Adipocyte (in vitro differentiated cells): ENCODE measurements around the gene RNF133.

Source experiments
- DNase-seq: peaks from one replicate; pipeline ENCODE4 v3.0.0-alpha.2; 2015; ENCODE audit warnings: low read depth
- H3K27me3 ChIP-seq: replicated peaks from 2 replicates; pipeline ENCODE4 v1.7.0; 2013; ENCODE audit warnings: mild to moderate bottlenecking, low read length, moderate library complexity; ENCODE audit not compliant: control insufficient read depth, insufficient read depth
- H3K36me3 ChIP-seq: 2 replicates; pipeline ENCODE4 v1.7.0; 2013; ENCODE audit warnings: low read length, mild to moderate bottlenecking, moderate library complexity; ENCODE audit not compliant: control insufficient read depth, insufficient read depth, severe bottlenecking
- H3K4me1 ChIP-seq: 2 replicates; pipeline ENCODE4 v1.7.0; 2013; ENCODE audit warnings: mild to moderate bottlenecking, low read length, moderate library complexity; ENCODE audit not compliant: control insufficient read depth, insufficient read depth
- H3K4me3 ChIP-seq: 2 replicates; pipeline ENCODE4 v1.7.0; 2013; ENCODE audit warnings: mild to moderate bottlenecking, low read length, moderate library complexity
- H3K9ac ChIP-seq: 2 replicates; pipeline ENCODE4 v1.7.0; 2013; ENCODE audit warnings: mild to moderate bottlenecking, low read length, moderate library complexity
- H3K9me3 ChIP-seq: 2 replicates; pipeline ENCODE4 v1.7.0; 2013; ENCODE audit warnings: mild to moderate bottlenecking, low read length, moderate library complexity; ENCODE audit not compliant: control insufficient read depth

The RNF133 gene

GRCh38 chr7:122699017-122699416, at the start of gene RNF133:
RNF133 (minus strand) TSS chr7:122699117; CDS start chr7:122698918, 199 bp downstream.
- Histone ChIP-seq H3K27me3 (no peaks in the 10 kb centered on the region), H3K4me3 (no peak within 1 kb of the TSS), H3K9me3 (no peaks in the 10 kb centered on the region), H3K4me1 (peaks cover 4% of the 10 kb centered on the region), H3K36me3 (no peaks in the 10 kb centered on the region), H3K9ac (no peak within 1 kb of the TSS)
- no peak for DNase-seq

GRCh38 chr7:122748195-122748594, 49.3 kb upstream of the RNF133 start:
- Histone ChIP-seq H3K36me3 (no peaks in the 10 kb centered on the region), H3K4me3 (no peak overlapping the region), H3K27me3 (no peaks in the 10 kb centered on the region), H3K4me1 (no peaks in the 10 kb centered on the region), H3K9me3 (no peaks in the 10 kb centered on the region), H3K9ac (no peak overlapping the region)
- DNase-seq: no peak

- H3K4me3 ChIP-seq: no peak overlapping the region
- no peak for DNase-seq
- no peaks in the 10 kb centered on the region for H3K36me3 ChIP-seq
- no peaks in the 10 kb centered on the region for H3K9me3 ChIP-seq
- no peaks in the 10 kb centered on the region for H3K4me1 ChIP-seq
- no peak overlapping the region for H3K9ac ChIP-seq
- H3K27me3 ChIP-seq: no peaks in the 10 kb centered on the region
Measured at GRCh38 chr7:122746948-122747347, 48.0 kb upstream of the RNF133 start.

- H3K4me3 ChIP-seq: no peak overlapping the region
- no peak overlapping the region for H3K9ac ChIP-seq
- DNase-seq: no peak
- H3K9me3 ChIP-seq: no peaks in the 10 kb centered on the region
- H3K4me1 ChIP-seq: no peaks in the 10 kb centered on the region
- H3K36me3 ChIP-seq: no peaks in the 10 kb centered on the region
- H3K27me3 ChIP-seq: no peaks in the 10 kb centered on the region
Measured at GRCh38 chr7:122743211-122743610, 44.3 kb upstream of the RNF133 start.

- no peaks in the 10 kb centered on the region for H3K9me3 ChIP-seq
- DNase-seq: no peak
Measured at GRCh38 chr7:122738947-122739346, 40.0 kb upstream of the RNF133 start.

GRCh38 chr7:122736183-122736582, 37.3 kb upstream of the RNF133 start:
- DNase-seq: no peak
- Histone ChIP-seq H3K9me3 (no peaks in the 10 kb centered on the region), H3K9ac (no peak overlapping the region), H3K4me1 (peaks cover under 1% of the 10 kb centered on the region), H3K4me3 (no peak overlapping the region), H3K27me3 (no peaks in the 10 kb centered on the region), H3K36me3 (no peaks in the 10 kb centered on the region)

More at GRCh38 chr7:122738947-122739346, 40.0 kb upstream of the RNF133 start:
- Histone ChIP-seq H3K27me3 (no peaks in the 10 kb centered on the region), H3K36me3 (no peaks in the 10 kb centered on the region), H3K9ac (no peak overlapping the region), H3K4me1 (no peaks in the 10 kb centered on the region), H3K4me3 (no peak overlapping the region)

- H3K36me3 ChIP-seq: no peaks in the 10 kb centered on the region
- H3K9ac ChIP-seq: no peak overlapping the region
- H3K4me3 ChIP-seq: no peak overlapping the region
- DNase-seq: no peak
- H3K27me3 ChIP-seq: no peaks in the 10 kb centered on the region
- no peaks in the 10 kb centered on the region for H3K9me3 ChIP-seq
- peaks cover 7% of the 10 kb centered on the region for H3K4me1 ChIP-seq
Measured at GRCh38 chr7:122727759-122728158, 28.8 kb upstream of the RNF133 start.

- Histone ChIP-seq H3K27me3 (no peaks in the 10 kb centered on the region), H3K4me3 (no peak overlapping the region), H3K9me3 (no peaks in the 10 kb centered on the region), H3K36me3 (no peaks in the 10 kb centered on the region), H3K9ac (no peak overlapping the region), H3K4me1 (peaks cover 7% of the 10 kb centered on the region)
- DNase-seq: no peak
Measured at GRCh38 chr7:122727354-122727753, 28.4 kb upstream of the RNF133 start.

GRCh38 chr7:122726881-122727280, 28.0 kb upstream of the RNF133 start:
- H3K9me3 ChIP-seq: no peaks in the 10 kb centered on the region
- H3K4me1 ChIP-seq: peaks cover 7% of the 10 kb centered on the region
- no peaks in the 10 kb centered on the region for H3K27me3 ChIP-seq
- DNase-seq: no peak
- no peak overlapping the region for H3K9ac ChIP-seq
- no peak overlapping the region for H3K4me3 ChIP-seq
- no peaks in the 10 kb centered on the region for H3K36me3 ChIP-seq

GRCh38 chr7:122724366-122724765, 25.4 kb upstream of the RNF133 start:
- no peak for DNase-seq
- Histone ChIP-seq H3K4me1 (no peaks in the 10 kb centered on the region), H3K36me3 (no peaks in the 10 kb centered on the region), H3K4me3 (no peak overlapping the region), H3K9me3 (no peaks in the 10 kb centered on the region), H3K27me3 (no peaks in the 10 kb centered on the region), H3K9ac (no peak overlapping the region)

- DNase-seq: no peak
- Histone ChIP-seq H3K4me3 (no peak overlapping the region), H3K4me1 (no peaks in the 10 kb centered on the region), H3K9ac (no peak overlapping the region), H3K36me3 (no peaks in the 10 kb centered on the region), H3K27me3 (no peaks in the 10 kb centered on the region), H3K9me3 (no peaks in the 10 kb centered on the region)
Measured at GRCh38 chr7:122719010-122719578, 20.2 kb upstream of the RNF133 start.
